Nephron progenitor cell (in vitro differentiated cells): ENCODE measurements around the gene CDKN2AIPNL.
A peak's percentile ranks its signal among the peaks of the same experiment; 100 is the strongest.

ENCODE experiments used
- DNase-seq: peaks from one replicate; pipeline ENCODE4 v3.0.0; 2021
- H3K27ac Mint-ChIP-seq: 2 replicates; pipeline ENCODE4 v1.8.0; 2021; ENCODE audit warnings: mild to moderate bottlenecking, moderate library complexity, mixed read lengths
- H3K27me3 Mint-ChIP-seq: 2 replicates; pipeline ENCODE4 v1.8.0; 2021; ENCODE audit warnings: mild to moderate bottlenecking, low read depth, mixed read lengths; ENCODE audit not compliant: poor library complexity
- H3K36me3 Mint-ChIP-seq: 2 replicates; pipeline ENCODE4 v1.8.0; 2021; ENCODE audit warnings: low read depth, mixed read lengths
- H3K4me1 Mint-ChIP-seq: 2 replicates; pipeline ENCODE4 v1.8.0; 2021; ENCODE audit warnings: mixed read lengths
- H3K4me3 Mint-ChIP-seq: 2 replicates; pipeline ENCODE4 v1.8.0; 2021; ENCODE audit warnings: mild to moderate bottlenecking, moderate library complexity, mixed read lengths
- H3K9me3 Mint-ChIP-seq: 2 replicates; pipeline ENCODE4 v1.8.0; 2021; ENCODE audit warnings: mild to moderate bottlenecking, moderate library complexity, mixed read lengths
- TF ChIP-seq, protein P1 (sequence below): fragments of 200-600 bp; sonication (generic); IDR thresholded peaks from 2 replicates; pipeline ENCODE4 v1.5.0; 2021; ENCODE audit warnings: antibody characterized with exemption

Gene CDKN2AIPNL

DNA sequence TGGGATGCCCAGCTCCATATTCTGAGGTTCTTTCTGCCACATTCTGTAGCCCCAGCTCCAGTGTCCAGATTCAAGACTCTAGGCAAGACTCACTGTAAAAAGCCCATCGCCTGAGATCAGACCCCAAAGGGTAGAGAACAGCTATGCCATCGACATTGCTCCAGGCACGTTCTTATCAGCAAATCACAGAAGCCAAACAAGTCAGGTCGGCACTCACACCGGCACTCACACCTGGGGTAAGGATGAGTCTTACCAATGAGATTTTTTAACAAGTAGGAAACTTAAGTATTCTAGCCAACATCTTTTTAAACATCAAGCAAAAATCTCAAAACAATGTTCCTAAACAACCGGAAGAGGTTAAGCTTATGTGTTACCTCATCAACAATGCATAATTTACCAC, 2.4 kb downstream of the CDKN2AIPNL start:
- H3K27ac Mint-ChIP-seq: no peak overlapping the region
- H3K4me3 Mint-ChIP-seq: peak overlapping the region; percentile 48
- DNase-seq: no peak

DNA sequence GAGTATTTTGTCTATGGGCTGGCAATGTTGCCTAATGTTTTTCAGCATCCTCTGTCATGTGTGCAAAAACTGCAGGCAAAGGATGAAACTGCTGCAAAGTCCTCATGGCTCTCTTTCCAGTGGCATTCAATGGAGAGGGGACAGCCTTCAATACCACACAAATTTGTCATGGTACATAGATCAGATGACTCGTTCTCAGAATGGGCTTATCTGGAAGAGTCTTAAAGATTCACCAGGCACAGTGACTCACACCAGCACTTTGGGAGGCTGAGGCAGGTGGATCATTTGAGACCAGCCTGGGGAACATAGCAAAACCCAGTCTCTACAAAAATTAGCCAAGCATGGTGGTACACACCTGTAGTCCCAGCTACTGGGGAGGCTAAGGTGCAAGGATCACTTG, 5.3 kb downstream of the CDKN2AIPNL start:
- Mint-ChIP-seq H3K9me3 (no peaks in the 10 kb centered on the region), H3K4me1 (peaks cover 24% of the 10 kb centered on the region), H3K27ac (no peak overlapping the region), H3K27me3 (no peaks in the 10 kb centered on the region), H3K36me3 (peaks cover 19% of the 10 kb centered on the region), H3K4me3 (no peak overlapping the region)
- TF ChIP-seq, protein P1, sequence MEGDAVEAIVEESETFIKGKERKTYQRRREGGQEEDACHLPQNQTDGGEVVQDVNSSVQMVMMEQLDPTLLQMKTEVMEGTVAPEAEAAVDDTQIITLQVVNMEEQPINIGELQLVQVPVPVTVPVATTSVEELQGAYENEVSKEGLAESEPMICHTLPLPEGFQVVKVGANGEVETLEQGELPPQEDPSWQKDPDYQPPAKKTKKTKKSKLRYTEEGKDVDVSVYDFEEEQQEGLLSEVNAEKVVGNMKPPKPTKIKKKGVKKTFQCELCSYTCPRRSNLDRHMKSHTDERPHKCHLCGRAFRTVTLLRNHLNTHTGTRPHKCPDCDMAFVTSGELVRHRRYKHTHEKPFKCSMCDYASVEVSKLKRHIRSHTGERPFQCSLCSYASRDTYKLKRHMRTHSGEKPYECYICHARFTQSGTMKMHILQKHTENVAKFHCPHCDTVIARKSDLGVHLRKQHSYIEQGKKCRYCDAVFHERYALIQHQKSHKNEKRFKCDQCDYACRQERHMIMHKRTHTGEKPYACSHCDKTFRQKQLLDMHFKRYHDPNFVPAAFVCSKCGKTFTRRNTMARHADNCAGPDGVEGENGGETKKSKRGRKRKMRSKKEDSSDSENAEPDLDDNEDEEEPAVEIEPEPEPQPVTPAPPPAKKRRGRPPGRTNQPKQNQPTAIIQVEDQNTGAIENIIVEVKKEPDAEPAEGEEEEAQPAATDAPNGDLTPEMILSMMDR: no peak
- DNase-seq: no peak

More for the DNA sequence above, 2.4 kb downstream of the CDKN2AIPNL start:
- H3K36me3 Mint-ChIP-seq: peaks cover 14% of the 10 kb centered on the region
- peaks cover 31% of the 10 kb centered on the region for H3K4me1 Mint-ChIP-seq
- no peaks in the 10 kb centered on the region for H3K9me3 Mint-ChIP-seq
- TF ChIP-seq, protein P1: no peak
- no peaks in the 10 kb centered on the region for H3K27me3 Mint-ChIP-seq

DNA sequence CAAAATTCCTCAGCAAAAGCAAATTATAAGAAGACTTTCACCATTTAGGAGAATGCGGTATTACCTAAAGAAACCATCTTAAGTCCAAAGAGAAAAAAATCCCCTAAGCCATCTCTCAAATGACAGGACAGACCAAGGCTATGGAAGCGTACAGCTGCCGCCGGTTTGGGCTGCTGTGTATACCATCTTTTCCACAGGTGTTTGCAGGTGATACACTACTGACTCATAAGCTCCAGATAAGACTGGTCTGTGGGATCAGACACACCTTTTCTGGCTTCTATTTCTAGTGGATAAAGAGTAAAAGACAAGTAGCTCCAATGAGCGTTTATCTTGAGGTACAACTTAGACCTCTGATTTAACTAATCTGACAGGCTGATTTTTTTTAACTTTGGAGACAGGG, 7.7 kb downstream of the CDKN2AIPNL start:
- no peak overlapping the region for H3K27ac Mint-ChIP-seq
- H3K4me1 Mint-ChIP-seq: no peaks in the 10 kb centered on the region
- DNase-seq: no peak
- peaks cover 28% of the 10 kb centered on the region for H3K36me3 Mint-ChIP-seq
- no peak overlapping the region for H3K4me3 Mint-ChIP-seq
- TF ChIP-seq, protein P1: no peak
- no peaks in the 10 kb centered on the region for H3K9me3 Mint-ChIP-seq
- no peaks in the 10 kb centered on the region for H3K27me3 Mint-ChIP-seq

DNA sequence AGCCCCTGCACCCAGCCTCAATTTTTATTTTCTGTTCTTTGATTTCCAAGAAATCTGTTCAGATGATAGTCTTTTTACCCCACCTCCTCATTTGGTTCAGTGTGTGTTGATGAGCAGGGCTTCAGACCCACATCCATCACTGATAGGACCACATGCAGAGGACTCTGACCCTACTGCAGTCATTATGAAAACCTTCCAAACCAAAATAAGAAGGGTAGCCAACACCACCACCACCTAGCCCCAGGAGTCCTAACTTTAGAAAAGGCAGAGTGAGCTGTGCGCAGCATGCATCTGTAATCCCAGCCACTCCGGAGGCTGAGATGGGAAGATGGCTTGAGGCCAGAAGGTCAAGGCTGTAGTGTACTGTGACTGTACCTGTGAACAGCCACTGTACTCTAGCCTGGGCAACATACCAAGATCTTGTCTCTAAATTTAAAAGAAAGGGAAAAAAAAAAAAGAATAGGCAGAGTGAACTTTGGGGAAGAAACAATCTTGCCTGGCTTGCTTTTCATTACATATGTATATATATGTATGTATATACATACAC, 13.0 kb downstream of the CDKN2AIPNL start:
- no peaks in the 10 kb centered on the region for H3K4me1 Mint-ChIP-seq

DNA sequence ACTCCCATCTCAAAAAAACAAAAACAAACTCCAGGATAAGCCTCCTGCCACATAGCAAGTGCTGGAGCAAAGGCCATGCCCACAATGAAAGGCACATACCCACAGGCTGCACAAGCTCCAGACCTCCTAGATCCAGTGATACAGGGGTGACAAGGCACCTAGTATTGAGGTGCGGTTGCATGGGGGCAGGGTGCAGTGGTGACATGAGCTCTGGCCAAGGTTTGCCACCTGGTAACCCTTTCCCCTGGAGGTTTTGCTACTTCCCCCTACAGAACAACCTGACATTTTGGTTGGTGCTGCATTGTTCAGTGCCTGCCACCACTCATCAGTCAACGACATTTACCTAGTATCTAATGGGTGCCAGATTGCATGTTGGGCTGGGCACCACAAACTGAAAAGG, 14.5 kb downstream of the CDKN2AIPNL start:
- TF ChIP-seq, protein P1: no peak
- Mint-ChIP-seq H3K4me3 (no peak overlapping the region), H3K36me3 (peaks cover 61% of the 10 kb centered on the region), H3K4me1 (no peaks in the 10 kb centered on the region), H3K27me3 (no peaks in the 10 kb centered on the region), H3K9me3 (no peaks in the 10 kb centered on the region), H3K27ac (no peak overlapping the region)
- DNase-seq: no peak

More for the DNA sequence above, 13.0 kb downstream of the CDKN2AIPNL start:
- no peak for DNase-seq
- H3K27ac Mint-ChIP-seq: no peak overlapping the region
- H3K27me3 Mint-ChIP-seq: no peaks in the 10 kb centered on the region
- peaks cover 54% of the 10 kb centered on the region for H3K36me3 Mint-ChIP-seq
- TF ChIP-seq, protein P1: no peak
- H3K9me3 Mint-ChIP-seq: no peaks in the 10 kb centered on the region
- no peak overlapping the region for H3K4me3 Mint-ChIP-seq

DNA sequence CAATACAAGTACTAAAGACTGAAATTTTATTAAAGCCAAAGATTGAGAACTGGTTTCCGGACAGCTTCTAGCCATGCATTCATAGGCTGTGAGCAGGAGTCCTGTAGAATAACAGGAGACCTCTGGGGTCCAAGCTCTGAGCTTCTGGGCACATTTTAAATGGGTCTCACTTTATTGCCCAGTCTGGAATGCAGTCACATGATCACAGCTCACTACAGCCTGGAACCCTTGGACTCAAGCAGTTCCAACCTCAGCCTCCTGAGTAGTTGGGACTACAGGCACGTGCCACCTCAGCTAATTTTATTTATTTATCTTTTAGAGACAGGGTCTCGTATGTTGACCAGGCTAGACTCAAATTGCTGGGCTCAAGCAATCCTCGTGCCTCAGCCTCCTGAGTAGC, 15.4 kb downstream of the CDKN2AIPNL start:
- H3K36me3 Mint-ChIP-seq: peaks cover 63% of the 10 kb centered on the region
- no peaks in the 10 kb centered on the region for H3K4me1 Mint-ChIP-seq
- TF ChIP-seq, protein P1: no peak
- peak overlapping the region; percentile 71 for H3K27ac Mint-ChIP-seq
- H3K27me3 Mint-ChIP-seq: no peaks in the 10 kb centered on the region
- DNase-seq: no peak
- no peaks in the 10 kb centered on the region for H3K9me3 Mint-ChIP-seq
- no peak overlapping the region for H3K4me3 Mint-ChIP-seq
